Uterine smooth muscle cell (primary cell): ENCODE results near the gene UBE2G2. TPM values are rescaled to one million over a fixed set of nuclear protein-coding genes. Genes with fewer than 3 reads are reported as not detected.

ENCODE experiments used
- total RNA-seq: library from RNA; depleted of rRNA; stranded (reverse); fragments of >200 nt; gene quantifications from 2 replicates; pipeline ENCODE4 v1.2.3, GENCODE V29; 2014

UBE2G2 gene
- total RNA-seq = 56.4 and 66.0 TPM in 2 replicates

DNA sequence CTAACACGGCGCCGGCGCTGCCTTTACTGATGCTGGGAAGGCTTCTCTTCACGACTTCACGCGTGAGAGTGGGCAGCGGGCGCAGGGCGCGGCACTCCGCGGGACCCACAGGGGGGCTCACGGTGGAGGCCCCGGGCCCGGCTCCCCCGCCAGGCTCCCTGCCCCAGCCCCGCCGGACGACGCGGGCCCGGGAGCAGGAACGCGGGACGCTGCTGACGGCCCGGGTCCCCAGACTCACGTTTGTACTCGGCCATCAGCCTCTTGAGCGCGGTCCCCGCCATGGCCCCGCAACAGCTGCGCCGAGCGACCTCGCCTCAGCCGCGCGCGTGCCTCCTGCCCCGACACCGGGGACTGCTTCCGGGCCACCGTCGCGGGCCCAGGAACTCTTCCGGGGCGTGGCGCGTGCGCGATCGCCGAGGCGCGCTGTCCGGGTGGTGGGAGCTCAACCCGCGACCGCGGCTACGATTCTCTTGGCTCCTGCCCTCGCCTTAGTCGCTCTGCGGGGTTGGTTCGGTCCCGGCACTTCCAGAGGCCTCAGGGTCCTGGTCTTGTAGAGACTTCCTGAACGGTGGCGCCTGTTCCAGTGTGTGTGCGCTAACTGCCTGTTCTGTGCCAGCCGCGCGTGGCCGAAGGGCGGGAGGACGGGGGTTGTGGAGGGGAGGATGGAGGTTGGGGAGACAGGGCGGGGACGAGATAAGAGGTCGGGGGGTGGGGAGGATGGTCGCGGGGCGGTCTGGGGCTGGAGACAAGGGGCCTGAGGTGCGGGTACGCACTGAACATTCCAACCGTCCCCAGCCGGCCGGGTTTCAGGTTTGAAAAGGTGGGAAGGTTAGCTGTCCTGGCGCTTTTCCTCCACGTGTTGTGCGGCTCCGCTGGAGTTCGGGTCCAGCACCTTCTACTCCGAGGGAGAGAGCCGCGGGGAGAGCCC, at the start of gene UBE2G2:
Gene UBE2G2, minus strand, starts transcription at position 353 of the 928 bp plus-strand sequence. Its CDS starts 72 bp downstream, at position 281.

GRCh38 chr21:44817914-44818639, 16.5 kb upstream of the UBE2G2 start, which contains the start of gene SUMO3:
Gene SUMO3 (minus strand): TSS chr21:44818062. CDS start chr21:44817968, 94 bp downstream.

Other genes starting within 250 kb of the UBE2G2 start
- gene KRTAP10-3, start 243.0 kb downstream of the UBE2G2 start, total RNA-seq = not detected in 2 replicates
- not detected in 2 replicates for gene KRTAP10-4, start 228.1 kb downstream of the UBE2G2 start, total RNA-seq
- gene KRTAP10-5, start 221.2 kb downstream of the UBE2G2 start, total RNA-seq = not detected in 2 replicates
- not detected in 2 replicates for gene KRTAP10-6, start 209.3 kb downstream of the UBE2G2 start, total RNA-seq
- gene KRTAP10-7, start 201.2 kb downstream of the UBE2G2 start, total RNA-seq = not detected in 2 replicates
- not detected in 2 replicates for gene KRTAP10-8, start 189.7 kb downstream of the UBE2G2 start, total RNA-seq
- gene KRTAP10-9, start 174.7 kb downstream of the UBE2G2 start, total RNA-seq = not detected in 2 replicates
- not detected in 2 replicates for gene KRTAP10-10, start 164.5 kb downstream of the UBE2G2 start, total RNA-seq
- not detected in 2 replicates for gene KRTAP10-11, start 155.4 kb downstream of the UBE2G2 start, total RNA-seq
- gene KRTAP12-4, start 147.2 kb downstream of the UBE2G2 start, total RNA-seq = not detected in 2 replicates
- gene KRTAP12-3, start 143.9 kb downstream of the UBE2G2 start, total RNA-seq = not detected in 2 replicates
- gene KRTAP12-2, start 134.9 kb downstream of the UBE2G2 start, total RNA-seq = not detected in 2 replicates
- not detected in 2 replicates for gene KRTAP12-1, start 119.7 kb downstream of the UBE2G2 start, total RNA-seq
- not detected in 2 replicates for gene KRTAP10-12, start 104.6 kb downstream of the UBE2G2 start, total RNA-seq
- gene TSPEAR, start 90.2 kb downstream of the UBE2G2 start, total RNA-seq = not detected in 2 replicates
- gene SUMO3, start 16.2 kb upstream of the UBE2G2 start, total RNA-seq = 71.0 and 119 TPM in 2 replicates
- gene PTTG1IP, start 71.9 kb upstream of the UBE2G2 start, total RNA-seq = 145 and 248 TPM in 2 replicates
- gene ITGB2, start 119.1 kb upstream of the UBE2G2 start, total RNA-seq = not detected in 2 replicates
- 18.7 and 19.9 TPM in 2 replicates for gene SLX9, start 138.2 kb upstream of the UBE2G2 start, total RNA-seq